ENCODE results near the gene PPP2R2B. TPM values are rescaled to one million over a fixed set of nuclear protein-coding genes. Genes with fewer than 3 reads are reported as not detected.

The PPP2R2B gene
- total RNA-seq, 1 donor from 2014 or later = not detected

- H3K9me3 Mint-ChIP-seq = no peaks in the 10 kb centered on the region
- no peak overlapping the region for H3K4me3 Mint-ChIP-seq
- no peaks in the 10 kb centered on the region for H3K4me1 Mint-ChIP-seq (ENCODE audit: low read depth)
- no peaks in the 10 kb centered on the region for H3K36me3 Mint-ChIP-seq (ENCODE audit: low read depth)
- H3K27ac Mint-ChIP-seq = no peak overlapping the region
- DNase-seq (ENCODE audit: low spot score) = no peak
- H3K27me3 Mint-ChIP-seq (ENCODE audit: insufficient read depth) = no peaks in the 10 kb centered on the region
- intact Hi-C loops (cut with micrococcal nuclease) = no loop called here
These were observed 195.5 kb downstream of the PPP2R2B start for GRCh38 chr5:146682899-146683532.

- H3K4me1 Mint-ChIP-seq (ENCODE audit: low read depth) = no peaks in the 10 kb centered on the region
- DNase-seq (ENCODE audit: low spot score) = no peak
- no peaks in the 10 kb centered on the region for H3K27me3 Mint-ChIP-seq (ENCODE audit: insufficient read depth)
- no peaks in the 10 kb centered on the region for H3K9me3 Mint-ChIP-seq
- H3K27ac Mint-ChIP-seq = no peak overlapping the region
- H3K4me3 Mint-ChIP-seq = no peak overlapping the region
- H3K36me3 Mint-ChIP-seq (ENCODE audit: low read depth) = no peaks in the 10 kb centered on the region
- intact Hi-C loops (cut with micrococcal nuclease) = no loop called here
These were observed 196.9 kb downstream of the PPP2R2B start for GRCh38 chr5:146681585-146682105.

- Mint-ChIP-seq H3K27ac (no peak overlapping the region), H3K27me3 (ENCODE audit: insufficient read depth) (no peaks in the 10 kb centered on the region), H3K4me3 (no peak overlapping the region), H3K36me3 (ENCODE audit: low read depth) (no peaks in the 10 kb centered on the region), H3K9me3 (no peaks in the 10 kb centered on the region), H3K4me1 (ENCODE audit: low read depth) (no peaks in the 10 kb centered on the region)
- intact Hi-C loops (cut with micrococcal nuclease) = no loop called here
- DNase-seq (ENCODE audit: low spot score) = no peak
These were observed 197.5 kb downstream of the PPP2R2B start for GRCh38 chr5:146680846-146681584.

- no peak overlapping the region for H3K27ac Mint-ChIP-seq
- no peaks in the 10 kb centered on the region for H3K4me1 Mint-ChIP-seq (ENCODE audit: low read depth)
- H3K27me3 Mint-ChIP-seq (ENCODE audit: insufficient read depth) = peaks cover 4% of the 10 kb centered on the region
- intact Hi-C loops (cut with micrococcal nuclease) = no loop called here
- no peak overlapping the region for H3K4me3 Mint-ChIP-seq
- no peaks in the 10 kb centered on the region for H3K9me3 Mint-ChIP-seq
- DNase-seq (ENCODE audit: low spot score) = no peak
- H3K36me3 Mint-ChIP-seq (ENCODE audit: low read depth) = no peaks in the 10 kb centered on the region
These were observed 202.9 kb downstream of the PPP2R2B start for GRCh38 chr5:146675636-146676035.

- DNase-seq (ENCODE audit: low spot score) = no peak
- H3K27me3 Mint-ChIP-seq (ENCODE audit: insufficient read depth) = peaks cover 4% of the 10 kb centered on the region
- intact Hi-C loops (cut with micrococcal nuclease) = no loop called here
- no peaks in the 10 kb centered on the region for H3K9me3 Mint-ChIP-seq
- H3K4me1 Mint-ChIP-seq (ENCODE audit: low read depth) = no peaks in the 10 kb centered on the region
- no peak overlapping the region for H3K27ac Mint-ChIP-seq
- H3K36me3 Mint-ChIP-seq (ENCODE audit: low read depth) = no peaks in the 10 kb centered on the region
- no peak overlapping the region for H3K4me3 Mint-ChIP-seq
These were observed 205.7 kb downstream of the PPP2R2B start for GRCh38 chr5:146672866-146673265.

GRCh38 chr5:146671561-146672295, 206.8 kb downstream of the PPP2R2B start:
- Mint-ChIP-seq H3K9me3 (no peaks in the 10 kb centered on the region), H3K27ac (no peak overlapping the region), H3K27me3 (ENCODE audit: insufficient read depth) (peaks cover 4% of the 10 kb centered on the region), H3K36me3 (ENCODE audit: low read depth) (no peaks in the 10 kb centered on the region), H3K4me1 (ENCODE audit: low read depth) (no peaks in the 10 kb centered on the region), H3K4me3 (no peak overlapping the region)
- DNase-seq (ENCODE audit: low spot score) = no peak
- intact Hi-C loops (cut with micrococcal nuclease) = no loop called here

GRCh38 chr5:146669656-146670055, 208.9 kb downstream of the PPP2R2B start:
- no peak overlapping the region for H3K4me3 Mint-ChIP-seq
- intact Hi-C loops (cut with micrococcal nuclease) = no loop called here
- no peaks in the 10 kb centered on the region for H3K4me1 Mint-ChIP-seq (ENCODE audit: low read depth)
- H3K9me3 Mint-ChIP-seq = no peaks in the 10 kb centered on the region
- H3K27ac Mint-ChIP-seq = no peak overlapping the region
- no peak for DNase-seq (ENCODE audit: low spot score)
- peaks cover 2% of the 10 kb centered on the region for H3K27me3 Mint-ChIP-seq (ENCODE audit: insufficient read depth)
- no peaks in the 10 kb centered on the region for H3K36me3 Mint-ChIP-seq (ENCODE audit: low read depth)

GRCh38 chr5:146667633-146668272, 210.8 kb downstream of the PPP2R2B start:
- H3K9me3 Mint-ChIP-seq = no peaks in the 10 kb centered on the region
- no peak overlapping the region for H3K27ac Mint-ChIP-seq
- DNase-seq (ENCODE audit: low spot score) = no peak
- H3K4me1 Mint-ChIP-seq (ENCODE audit: low read depth) = no peaks in the 10 kb centered on the region
- no peak overlapping the region for H3K4me3 Mint-ChIP-seq
- H3K27me3 Mint-ChIP-seq (ENCODE audit: insufficient read depth) = peaks cover 1% of the 10 kb centered on the region
- H3K36me3 Mint-ChIP-seq (ENCODE audit: low read depth) = no peaks in the 10 kb centered on the region
- intact Hi-C loops (cut with micrococcal nuclease) = no loop called here

GRCh38 chr5:146662229-146662628, 216.3 kb downstream of the PPP2R2B start:
- H3K4me1 Mint-ChIP-seq (ENCODE audit: low read depth) = no peaks in the 10 kb centered on the region
- intact Hi-C loops (cut with micrococcal nuclease) = loop anchor here (1.0 kb wide), 3 partner anchors 120 to 527 kb away; no protein-coding TSS in a partner anchor
- no peaks in the 10 kb centered on the region for H3K36me3 Mint-ChIP-seq (ENCODE audit: low read depth)
- no peak for DNase-seq (ENCODE audit: low spot score)
- H3K9me3 Mint-ChIP-seq = no peaks in the 10 kb centered on the region
- H3K4me3 Mint-ChIP-seq = no peak overlapping the region
- H3K27ac Mint-ChIP-seq = no peak overlapping the region
- no peaks in the 10 kb centered on the region for H3K27me3 Mint-ChIP-seq (ENCODE audit: insufficient read depth)

GRCh38 chr5:146660376-146660960, 218.1 kb downstream of the PPP2R2B start:
- intact Hi-C loops (cut with micrococcal nuclease) = no loop called here
- no peaks in the 10 kb centered on the region for H3K4me1 Mint-ChIP-seq (ENCODE audit: low read depth)

GRCh38 chr5:146659961-146660360, 218.6 kb downstream of the PPP2R2B start:
- no peak overlapping the region for H3K4me3 Mint-ChIP-seq
- no peak for DNase-seq (ENCODE audit: low spot score)
- H3K27ac Mint-ChIP-seq = no peak overlapping the region
- no peaks in the 10 kb centered on the region for H3K36me3 Mint-ChIP-seq (ENCODE audit: low read depth)
- H3K27me3 Mint-ChIP-seq (ENCODE audit: insufficient read depth) = no peaks in the 10 kb centered on the region
- H3K4me1 Mint-ChIP-seq (ENCODE audit: low read depth) = no peaks in the 10 kb centered on the region
- intact Hi-C loops (cut with micrococcal nuclease) = no loop called here
- H3K9me3 Mint-ChIP-seq = no peaks in the 10 kb centered on the region

More at GRCh38 chr5:146660376-146660960, 218.1 kb downstream of the PPP2R2B start:
- Mint-ChIP-seq H3K27me3 (ENCODE audit: insufficient read depth) (no peaks in the 10 kb centered on the region), H3K36me3 (ENCODE audit: low read depth) (no peaks in the 10 kb centered on the region), H3K4me3 (no peak overlapping the region), H3K27ac (no peak overlapping the region), H3K9me3 (no peaks in the 10 kb centered on the region)
- no peak for DNase-seq (ENCODE audit: low spot score)

- Mint-ChIP-seq H3K9me3 (no peaks in the 10 kb centered on the region), H3K27ac (no peak overlapping the region), H3K4me1 (ENCODE audit: low read depth) (no peaks in the 10 kb centered on the region), H3K27me3 (ENCODE audit: insufficient read depth) (no peaks in the 10 kb centered on the region), H3K36me3 (ENCODE audit: low read depth) (no peaks in the 10 kb centered on the region), H3K4me3 (no peak overlapping the region)
- DNase-seq (ENCODE audit: low spot score) = no peak
- intact Hi-C loops (cut with micrococcal nuclease) = no loop called here
These were observed 221.9 kb downstream of the PPP2R2B start for GRCh38 chr5:146656703-146657102.

Measured in activated T-helper 1 cell treated with anti-CD3 and anti-CD28 coated beads, Interleukin-12 subunit alpha, Interleukin-12 subunit beta, Interleukin-2, Interleukin-4 antibody, amounts not matched to agents 30 ng/mL and 10 ng/mL and 1 ng/mL, durations not matched to agents 14 hours and 24 hours and 36 hours (primary cell).